ENCODE measurements around the gene CRYAB.
A peak's percentile ranks its signal among the peaks of the same experiment; 100 is the strongest.
"Not testable (repeated sequence)": the region's sequence is repeated elsewhere in the genome, so short reads cannot be mapped to it uniquely, and the experiment has no call there.

The CRYAB gene

GRCh38 chr11:111933176-111933575 is 21.6 kb upstream of the CRYAB start:
- not testable (repeated sequence) for DNase-seq (ENCODE audit: low read depth)

- DNase-seq (ENCODE audit: low read depth), result no peak
Measured at GRCh38 chr11:111932611-111932950, 21.0 kb upstream of the CRYAB start.

- no peak for DNase-seq (ENCODE audit: low read depth)
Measured at GRCh38 chr11:111930472-111930871, 18.9 kb upstream of the CRYAB start.

- DNase-seq (ENCODE audit: low read depth), result peak; percentile 84
Measured at GRCh38 chr11:111926505-111927391, 15.2 kb upstream of the CRYAB start.

GRCh38 chr11:111925953-111926352 is 14.4 kb upstream of the CRYAB start:
- DNase-seq (ENCODE audit: low read depth), result no peak

- no peak for DNase-seq (ENCODE audit: low read depth)
Measured at GRCh38 chr11:111923951-111924350, 12.4 kb upstream of the CRYAB start.

- no peak for DNase-seq (ENCODE audit: low read depth)
Measured at GRCh38 chr11:111923351-111923788, 11.8 kb upstream of the CRYAB start.

GRCh38 chr11:111922803-111923202 is 11.2 kb upstream of the CRYAB start:
- DNase-seq (ENCODE audit: low read depth), result no peak

- no peak for DNase-seq (ENCODE audit: low read depth)
Measured at GRCh38 chr11:111921541-111922230, 10.1 kb upstream of the CRYAB start.

- no peak for DNase-seq (ENCODE audit: low read depth)
Measured at GRCh38 chr11:111920908-111921307, 9.3 kb upstream of the CRYAB start.

GRCh38 chr11:111918390-111919256 is 7.1 kb upstream of the CRYAB start, which contains the start of gene C11orf52:
Gene C11orf52 (plus strand): TSS chr11:111918913. CDS start chr11:111918973, 60 bp downstream.
- no peak for DNase-seq (ENCODE audit: low read depth)

- DNase-seq (ENCODE audit: low read depth), result no peak
Measured at GRCh38 chr11:111917788-111918187, 6.2 kb upstream of the CRYAB start.

GRCh38 chr11:111917312-111917711 is 5.7 kb upstream of the CRYAB start:
- no peak for DNase-seq (ENCODE audit: low read depth)

GRCh38 chr11:111916768-111917167 is 5.2 kb upstream of the CRYAB start:
- no peak for DNase-seq (ENCODE audit: low read depth)

- DNase-seq (ENCODE audit: low read depth), result no peak
Measured at GRCh38 chr11:111913997-111914396, 2.4 kb upstream of the CRYAB start.

- DNase-seq (ENCODE audit: low read depth), result no peak
Measured at GRCh38 chr11:111913031-111913861, 1.7 kb upstream of the CRYAB start.

- DNase-seq (ENCODE audit: low read depth), result no peak
Measured at GRCh38 chr11:111912535-111912934, 965 bp upstream of the CRYAB start, which contains the start of gene HSPB2. Gene HSPB2 (plus strand): TSS chr11:111912734. CDS start chr11:111912830, 96 bp downstream.

- no peak for DNase-seq (ENCODE audit: low read depth)
Measured at GRCh38 chr11:111910676-111911562, 651 bp downstream of the CRYAB start.

GRCh38 chr11:111909378-111909777 is 2.2 kb downstream of the CRYAB start:
- DNase-seq (ENCODE audit: low read depth), result no peak

GRCh38 chr11:111908639-111909305 is 2.8 kb downstream of the CRYAB start:
- no peak for DNase-seq (ENCODE audit: low read depth)

Data from stimulated activated CD8-positive, alpha-beta memory T cell treated with anti-CD3 and anti-CD28 coated beads, Interleukin-12 subunit alpha, Interleukin-12 subunit beta, amount 100 ng/mL, for 1 hour (primary cell).